Stimulated activated CD8-positive, alpha-beta memory T cell treated with anti-CD3 and anti-CD28 coated beads, Interleukin-15, amount 100 ng/mL, for 4 hours (primary cell): ENCODE results near the gene STX7.
"Not testable (repeated sequence)": the region's sequence is repeated elsewhere in the genome, so short reads cannot be mapped to it uniquely, and the experiment has no call there.

Experiments
- DNase-seq, 2 donors: peaks; one replicate each; pipeline ENCODE4 v3.0.0-alpha.2; 2020; ENCODE audit warnings: low read depth in 2 of 2

Gene STX7

GRCh38 chr6:132512638-132513632, at the start of gene STX7:
STX7 (minus strand) TSS chr6:132513116; CDS start chr6:132503530, 9,586 bp downstream.
- peak; percentile 77 to 78 for DNase-seq

- DNase-seq = not testable (repeated sequence)
Measured at GRCh38 chr6:132560087-132560486, 47.2 kb upstream of the STX7 start.

GRCh38 chr6:132552372-132552771, 39.5 kb upstream of the STX7 start, which contains the start of gene TAAR8:
TAAR8 (plus strand) TSS chr6:132552672; CDS start chr6:132552693, 21 bp downstream.
- no peak for DNase-seq

- DNase-seq = no peak
Measured at GRCh38 chr6:132551214-132551613, 38.3 kb upstream of the STX7 start.

GRCh38 chr6:132548746-132549463, 36.0 kb upstream of the STX7 start:
- DNase-seq = no peak

GRCh38 chr6:132544826-132545225, 31.9 kb upstream of the STX7 start:
- no peak for DNase-seq

GRCh38 chr6:132537977-132538376, 25.1 kb upstream of the STX7 start, which contains the start of gene TAAR9:
TAAR9 (plus strand) TSS chr6:132538277; CDS start chr6:132538290, 13 bp downstream.
- DNase-seq = no peak

- no peak for DNase-seq
Measured at GRCh38 chr6:132537145-132537544, 24.2 kb upstream of the STX7 start.

- DNase-seq = not testable (repeated sequence)
Measured at GRCh38 chr6:132534546-132534945, 21.6 kb upstream of the STX7 start.

GRCh38 chr6:132530293-132530974, 17.5 kb upstream of the STX7 start:
- peak in 1 of 2 donors; percentile 27 for DNase-seq

- DNase-seq = no peak
Measured at GRCh38 chr6:132527791-132528190, 14.9 kb upstream of the STX7 start.

GRCh38 chr6:132526461-132526860, 13.5 kb upstream of the STX7 start:
- DNase-seq = no peak

- DNase-seq = no peak
Measured at GRCh38 chr6:132525866-132526265, 12.9 kb upstream of the STX7 start.

GRCh38 chr6:132524646-132525045, 11.7 kb upstream of the STX7 start:
- no peak for DNase-seq

- no peak for DNase-seq
Measured at GRCh38 chr6:132520953-132521352, 8.0 kb upstream of the STX7 start.

- no peak for DNase-seq
Measured at GRCh38 chr6:132515386-132515785, 2.5 kb upstream of the STX7 start.

- DNase-seq = no peak
Measured at GRCh38 chr6:132513831-132514545, 1.1 kb upstream of the STX7 start.

- no peak for DNase-seq
Measured at GRCh38 chr6:132512342-132512637, 626 bp downstream of the STX7 start.

GRCh38 chr6:132511831-132512220, 1.1 kb downstream of the STX7 start:
- no peak for DNase-seq

- no peak for DNase-seq
Measured at GRCh38 chr6:132511210-132511830, 1.6 kb downstream of the STX7 start.
